Uterus (tissue), 4 donors: ENCODE results near the gene MVK. TPM values are rescaled to one million over a fixed set of nuclear protein-coding genes. Genes with fewer than 3 reads are reported as not detected.

ENCODE experiments used
- DNase-seq, 2 donors: peaks; one replicate each; pipeline ENCODE4 v3.0.0-alpha.2; 2019 to 2020
- H3K27ac ChIP-seq, 2 donors: fragments of 200-600 bp; sonication (generic); 1 replicate in 1 of 2; 2 replicates in 1 of 2; pipeline ENCODE4 v1.5.1; 2016 to 2018
- H3K27me3 ChIP-seq, 2 donors: fragments of 200-600 bp; sonication (generic); one replicate each; pipeline ENCODE4 v1.5.1; 2018 to 2019; ENCODE audit warnings: control low read depth in 1 of 2
- H3K36me3 ChIP-seq, 2 donors: fragments of 200-600 bp; sonication (generic); one replicate each; pipeline ENCODE4 v1.5.1; 2019; ENCODE audit warnings: control low read depth in 1 of 2
- H3K4me1 ChIP-seq, 2 donors: fragments of 200-600 bp; sonication (generic); one replicate each; pipeline ENCODE4 v1.5.1; 2018 to 2019; ENCODE audit warnings: control low read depth in 1 of 2
- H3K4me3 ChIP-seq, 2 donors: fragments of 200-600 bp; sonication (generic); 1 replicate in 1 of 2; 2 replicates in 1 of 2; pipeline ENCODE4 v1.5.1; 2018 to 2019; ENCODE audit warnings: mild to moderate bottlenecking in 1 of 2
- H3K9me3 ChIP-seq, 2 donors: fragments of 200-600 bp; sonication (generic); one replicate each; pipeline ENCODE4 v1.5.1; 2019; ENCODE audit warnings: control low read depth in 1 of 2
- POLR2A ChIP-seq, 2 donors: fragments of 450-650 bp; IDR thresholded peaks; one replicate each; pipeline ENCODE4 v1.6.1; 2016; ENCODE audit warnings: antibody characterized with exemption in 2 of 2, mild to moderate bottlenecking in 1 of 2, moderate library complexity in 1 of 2
- intact Hi-C: fragments of 100-400 bp; cut with DNase I; formaldehyde crosslinking; loops from one replicate; pipeline ENCODE4 v1.15.1; 2023; ENCODE audit warnings: low total_unique reads
- total RNA-seq, 4 donors: library from RNA; depleted of rRNA in 3 of 4; stranded (reverse); fragments of >200 nt in 3 of 4; gene quantifications; one replicate each; pipeline versions ENCODE4 v1.1.0 to v1.2.4, GENCODE V29; 2014 to 2023
- TF ChIP-seq, protein P1 (sequence below), 4 experiments: fragments of 200-600 bp in 2 of 4; fragments of 450-650 bp in 2 of 4; sonication (generic) in 2 of 4; IDR thresholded peaks; one replicate each; pipeline ENCODE4 v1.5.1; 2016 to 2019; ENCODE audit warnings: antibody characterized with exemption in 4 of 4, mild to moderate bottlenecking in 2 of 4, moderate library complexity in 1 of 4
- donor health status: DM: yes; HTN: yes; CAD: no.

Gene MVK
- total RNA-seq, 4 donors from 2014 or later, result 0.26 to 17.1 (median 11.4) TPM

DNA sequence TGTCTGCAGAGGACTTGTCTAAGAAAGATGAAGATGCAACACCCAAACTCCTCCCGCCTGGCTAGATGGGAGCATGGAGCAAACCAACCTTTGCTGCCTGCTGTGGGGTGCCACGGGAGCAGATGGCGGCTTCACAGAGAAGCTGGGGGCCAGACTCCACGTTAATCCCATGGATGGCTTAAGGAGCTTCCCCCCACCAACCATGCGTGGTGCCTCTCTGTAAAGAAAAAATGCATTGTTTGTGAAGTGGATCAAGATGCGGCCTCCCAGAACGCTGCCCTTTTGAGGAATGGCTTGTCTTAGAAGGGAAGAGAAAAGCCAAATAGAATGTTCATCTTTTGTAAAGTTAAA is 15.6 kb downstream of the MVK start:
- intact Hi-C loops, result no loop called here
- no peaks in the 10 kb centered on the region for H3K36me3 ChIP-seq
- DNase-seq, result no peak

DNA sequence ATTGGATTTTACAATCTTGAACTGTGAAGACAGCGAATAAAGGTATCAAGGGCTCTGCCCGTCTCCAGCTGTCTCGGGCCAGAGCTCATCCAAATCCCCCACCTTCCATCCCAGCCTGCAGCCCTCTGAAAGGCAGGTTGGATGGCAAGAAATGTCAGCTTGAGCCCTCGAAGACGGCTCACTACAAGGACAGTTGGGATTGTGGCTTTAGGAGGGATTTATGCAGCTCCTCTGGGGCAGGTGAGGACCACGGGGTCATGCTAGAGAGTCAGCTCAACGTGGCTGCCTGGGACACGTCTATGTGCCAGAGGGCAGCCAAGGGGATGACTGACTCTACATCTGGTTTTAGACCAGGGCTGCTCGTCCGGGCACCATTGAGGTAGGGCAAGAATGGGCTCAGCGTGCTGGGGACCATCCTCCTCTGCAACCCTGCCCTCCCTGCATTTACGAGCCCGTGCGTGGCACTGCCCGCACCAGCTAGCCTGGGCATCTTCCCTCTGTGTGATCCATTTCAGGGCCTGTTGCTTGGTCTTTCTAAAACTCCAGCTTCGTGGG is 16.2 kb downstream of the MVK start:
- no peak overlapping the region for H3K27ac ChIP-seq
- no peak for TF ChIP-seq POLR2A (IDR thresholded peaks at IDR 0.05)
- TF ChIP-seq, protein P1, sequence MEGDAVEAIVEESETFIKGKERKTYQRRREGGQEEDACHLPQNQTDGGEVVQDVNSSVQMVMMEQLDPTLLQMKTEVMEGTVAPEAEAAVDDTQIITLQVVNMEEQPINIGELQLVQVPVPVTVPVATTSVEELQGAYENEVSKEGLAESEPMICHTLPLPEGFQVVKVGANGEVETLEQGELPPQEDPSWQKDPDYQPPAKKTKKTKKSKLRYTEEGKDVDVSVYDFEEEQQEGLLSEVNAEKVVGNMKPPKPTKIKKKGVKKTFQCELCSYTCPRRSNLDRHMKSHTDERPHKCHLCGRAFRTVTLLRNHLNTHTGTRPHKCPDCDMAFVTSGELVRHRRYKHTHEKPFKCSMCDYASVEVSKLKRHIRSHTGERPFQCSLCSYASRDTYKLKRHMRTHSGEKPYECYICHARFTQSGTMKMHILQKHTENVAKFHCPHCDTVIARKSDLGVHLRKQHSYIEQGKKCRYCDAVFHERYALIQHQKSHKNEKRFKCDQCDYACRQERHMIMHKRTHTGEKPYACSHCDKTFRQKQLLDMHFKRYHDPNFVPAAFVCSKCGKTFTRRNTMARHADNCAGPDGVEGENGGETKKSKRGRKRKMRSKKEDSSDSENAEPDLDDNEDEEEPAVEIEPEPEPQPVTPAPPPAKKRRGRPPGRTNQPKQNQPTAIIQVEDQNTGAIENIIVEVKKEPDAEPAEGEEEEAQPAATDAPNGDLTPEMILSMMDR (IDR thresholded peaks at IDR 0.05), result no peak
- no peak overlapping the region for H3K4me3 ChIP-seq
- intact Hi-C loops, result no loop called here
- no peaks in the 10 kb centered on the region for H3K36me3 ChIP-seq
- H3K27me3 ChIP-seq, result no peaks in the 10 kb centered on the region
- DNase-seq, result no peak
- no peaks in the 10 kb centered on the region for H3K4me1 ChIP-seq
- H3K9me3 ChIP-seq, result no peaks in the 10 kb centered on the region

More for the DNA sequence above, 15.6 kb downstream of the MVK start:
- Histone ChIP-seq H3K9me3 (no peaks in the 10 kb centered on the region), H3K27me3 (no peaks in the 10 kb centered on the region), H3K27ac (no peak overlapping the region), H3K4me3 (no peak overlapping the region), H3K4me1 (no peaks in the 10 kb centered on the region)
- TF ChIP-seq, protein P1 (IDR thresholded peaks at IDR 0.05), result no peak
- TF ChIP-seq POLR2A (IDR thresholded peaks at IDR 0.05), result no peak

DNA sequence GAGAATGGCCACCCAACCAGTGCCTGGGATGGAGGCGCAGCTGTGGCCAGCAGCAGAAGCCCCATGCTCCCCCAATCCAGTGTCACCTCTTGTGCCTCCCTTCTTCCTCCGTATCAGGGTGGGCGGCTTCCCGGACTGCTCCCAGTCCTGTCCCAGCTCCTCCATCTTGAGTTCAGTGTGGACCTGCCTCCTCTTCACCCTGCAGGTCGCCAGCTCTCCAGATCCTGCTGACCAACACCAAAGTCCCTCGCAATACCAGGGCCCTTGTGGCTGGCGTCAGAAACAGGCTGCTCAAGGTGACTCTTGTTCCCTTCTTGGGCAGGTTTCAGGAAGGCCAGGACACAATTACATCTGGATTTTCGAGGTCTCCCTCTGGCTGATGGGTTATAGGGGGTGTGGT is 17.0 kb downstream of the MVK start:
- Histone ChIP-seq H3K4me3 (no peak overlapping the region), H3K27me3 (no peaks in the 10 kb centered on the region), H3K4me1 (no peaks in the 10 kb centered on the region), H3K27ac (no peak overlapping the region), H3K36me3 (no peaks in the 10 kb centered on the region), H3K9me3 (no peaks in the 10 kb centered on the region)
- TF ChIP-seq, protein P1 (IDR thresholded peaks at IDR 0.05), result no peak
- no peak for TF ChIP-seq POLR2A (IDR thresholded peaks at IDR 0.05)
- DNase-seq, result no peak
- intact Hi-C loops, result no loop called here

DNA sequence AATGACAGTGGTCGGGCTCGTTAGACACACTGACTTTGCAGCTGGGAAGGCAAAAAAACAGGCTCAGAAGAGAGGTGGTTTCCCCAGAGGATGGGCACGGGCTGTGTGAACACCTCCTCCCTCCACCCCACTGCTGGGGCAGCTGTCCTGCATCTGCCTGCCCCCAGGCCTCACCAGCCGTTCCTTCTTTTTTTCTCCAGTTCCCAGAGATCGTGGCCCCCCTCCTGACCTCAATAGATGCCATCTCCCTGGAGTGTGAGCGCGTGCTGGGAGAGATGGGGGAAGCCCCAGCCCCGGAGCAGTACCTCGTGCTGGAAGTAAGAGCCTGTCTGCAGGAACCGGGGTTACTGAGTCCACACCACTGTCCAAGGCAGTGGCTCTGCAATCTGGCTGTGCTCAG is 17.4 kb downstream of the MVK start:
- no peak overlapping the region for H3K27ac ChIP-seq
- no peaks in the 10 kb centered on the region for H3K36me3 ChIP-seq
- H3K4me1 ChIP-seq, result no peaks in the 10 kb centered on the region
- H3K9me3 ChIP-seq, result no peaks in the 10 kb centered on the region
- no peak overlapping the region for H3K4me3 ChIP-seq
- H3K27me3 ChIP-seq, result no peaks in the 10 kb centered on the region
- TF ChIP-seq POLR2A (IDR thresholded peaks at IDR 0.05), result no peak
- TF ChIP-seq, protein P1 (IDR thresholded peaks at IDR 0.05), result no peak
- DNase-seq, result no peak
- intact Hi-C loops, result no loop called here

DNA sequence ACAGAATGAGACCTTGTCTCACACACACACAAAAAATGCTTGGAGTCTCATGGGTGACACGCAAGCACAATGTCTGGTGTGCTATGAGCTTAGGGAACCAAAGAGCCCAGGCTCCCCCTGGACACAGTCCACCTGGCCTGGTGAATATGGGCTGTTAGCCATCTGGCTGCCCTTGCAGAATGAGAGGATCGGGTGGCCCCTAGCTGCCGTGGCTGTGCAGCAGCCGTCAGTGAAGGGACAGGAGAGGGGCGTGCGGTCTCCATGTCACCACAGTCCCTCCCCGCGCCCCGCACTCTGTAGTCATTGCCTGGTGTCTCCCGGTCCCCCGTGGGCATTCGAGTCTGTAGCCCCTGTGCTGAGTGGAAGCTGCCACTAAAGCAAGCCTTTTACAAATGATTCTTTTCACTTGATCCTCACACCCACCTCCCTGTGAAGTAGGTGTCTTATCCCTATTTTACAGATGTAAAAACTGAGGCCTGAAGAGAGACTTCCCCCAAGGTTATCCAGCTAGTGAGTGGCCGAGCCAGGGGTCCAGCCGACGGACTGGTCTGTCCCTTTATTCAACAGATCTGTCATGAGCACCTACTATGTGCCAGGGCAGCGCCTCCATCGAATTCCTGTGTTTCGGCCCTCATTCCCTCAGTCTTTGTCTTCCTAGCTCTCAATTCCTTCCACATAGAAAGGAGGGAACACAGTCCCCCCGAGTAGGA is 18.8 kb downstream of the MVK start:
- H3K36me3 ChIP-seq, result no peaks in the 10 kb centered on the region

More for the DNA sequence above, 18.8 kb downstream of the MVK start:
- TF ChIP-seq, protein P1 (IDR thresholded peaks at IDR 0.05), result no peak
- no peak for TF ChIP-seq POLR2A (IDR thresholded peaks at IDR 0.05)
- Histone ChIP-seq H3K27me3 (no peaks in the 10 kb centered on the region), H3K27ac (no peak overlapping the region), H3K4me1 (no peaks in the 10 kb centered on the region), H3K4me3 (no peak overlapping the region), H3K9me3 (no peaks in the 10 kb centered on the region)
- no peak for DNase-seq
- intact Hi-C loops, result no loop called here
